Mesothelial cell of epicardium (in vitro differentiated cells): ENCODE measurements around the gene LRRC1. TPM values are rescaled to one million over a fixed set of nuclear protein-coding genes. Genes with fewer than 3 reads are reported as not detected.
A peak's percentile ranks its signal among the peaks of the same experiment; 100 is the strongest.

Source experiments
- DNase-seq, 2 experiments: peaks; one replicate each; pipeline ENCODE4 v3.0.0; 2021; ENCODE audit warnings: low spot score in 2 of 2; ENCODE audit not compliant: unreplicated experiment in 2 of 2
- H3K27ac Mint-ChIP-seq: 2 replicates; pipeline ENCODE4 v1.8.0; 2021; ENCODE audit warnings: mixed read lengths
- H3K27me3 Mint-ChIP-seq: 2 replicates; pipeline ENCODE4 v1.8.0; 2021; ENCODE audit warnings: low read depth, mixed read lengths
- H3K36me3 Mint-ChIP-seq: 2 replicates; pipeline ENCODE4 v1.8.0; 2021; ENCODE audit warnings: mixed read lengths
- H3K4me1 Mint-ChIP-seq: 2 replicates; pipeline ENCODE4 v1.8.0; 2021; ENCODE audit warnings: mixed read lengths
- H3K4me3 Mint-ChIP-seq: 2 replicates; pipeline ENCODE4 v1.8.0; 2021; ENCODE audit warnings: mild to moderate bottlenecking, moderate library complexity, mixed read lengths
- H3K9me3 Mint-ChIP-seq: 2 replicates; pipeline ENCODE4 v1.8.0; 2021; ENCODE audit warnings: mixed read lengths
- total RNA-seq: library from RNA; stranded (reverse); gene quantifications from 3 replicates; pipeline ENCODE4 v1.2.1, GENCODE V29; 2021
- TF ChIP-seq, protein P1 (sequence below): fragments of 200-600 bp; sonication (generic); IDR thresholded peaks from one replicate; pipeline ENCODE4 v1.5.0; 2021; ENCODE audit warnings: antibody characterized with exemption; ENCODE audit not compliant: unreplicated experiment

Gene LRRC1
- total RNA-seq, 1 donor from 2014 or later = 30.4 TPM

DNA sequence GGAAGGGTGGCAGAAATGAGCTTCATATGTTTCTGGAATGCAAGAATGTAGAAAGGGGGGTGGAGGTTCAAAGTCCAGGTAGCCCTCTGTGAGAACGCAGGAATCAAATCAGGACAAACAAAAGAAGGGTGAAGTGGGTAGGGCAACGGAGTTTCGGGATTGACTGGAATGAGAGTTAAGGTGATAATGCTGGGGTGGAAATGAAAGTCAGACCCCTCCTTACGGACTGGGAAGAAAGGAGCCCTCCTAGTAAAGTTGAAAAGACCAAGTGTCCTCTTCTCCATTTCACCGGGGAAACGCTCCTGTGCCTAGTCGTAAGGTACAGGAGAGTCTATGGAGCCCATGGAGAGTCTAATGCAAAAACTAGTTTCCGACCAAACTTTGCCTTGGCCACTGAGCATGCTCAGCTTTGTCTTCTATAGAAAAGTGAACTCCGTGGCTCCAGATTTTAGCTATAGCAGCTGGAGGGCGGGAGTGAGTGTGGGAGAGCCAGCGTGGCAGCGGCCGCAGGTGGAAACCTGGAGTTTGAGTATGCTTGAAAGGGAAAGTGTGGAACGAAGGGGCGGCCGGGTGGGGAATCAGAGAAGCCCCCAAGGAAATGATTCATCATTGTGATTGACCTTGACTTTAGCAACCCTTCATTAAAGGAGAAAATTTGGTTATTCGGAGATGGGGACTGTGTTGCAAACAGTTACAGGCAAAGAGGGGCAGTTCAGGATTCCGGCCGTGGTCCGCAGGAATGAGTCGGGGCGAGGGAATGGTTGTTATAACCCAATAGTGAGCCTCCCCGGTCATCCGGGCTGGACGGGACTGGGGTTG is 1.3 kb upstream of the LRRC1 start:
- H3K4me3 Mint-ChIP-seq = peak overlapping the region; percentile 93
- H3K36me3 Mint-ChIP-seq = peaks cover 11% of the 10 kb centered on the region
- DNase-seq = peak; percentile 44 to 74
- peaks cover 18% of the 10 kb centered on the region for H3K9me3 Mint-ChIP-seq
- peak overlapping the region; percentile 97 for H3K27ac Mint-ChIP-seq
- TF ChIP-seq, protein P1, sequence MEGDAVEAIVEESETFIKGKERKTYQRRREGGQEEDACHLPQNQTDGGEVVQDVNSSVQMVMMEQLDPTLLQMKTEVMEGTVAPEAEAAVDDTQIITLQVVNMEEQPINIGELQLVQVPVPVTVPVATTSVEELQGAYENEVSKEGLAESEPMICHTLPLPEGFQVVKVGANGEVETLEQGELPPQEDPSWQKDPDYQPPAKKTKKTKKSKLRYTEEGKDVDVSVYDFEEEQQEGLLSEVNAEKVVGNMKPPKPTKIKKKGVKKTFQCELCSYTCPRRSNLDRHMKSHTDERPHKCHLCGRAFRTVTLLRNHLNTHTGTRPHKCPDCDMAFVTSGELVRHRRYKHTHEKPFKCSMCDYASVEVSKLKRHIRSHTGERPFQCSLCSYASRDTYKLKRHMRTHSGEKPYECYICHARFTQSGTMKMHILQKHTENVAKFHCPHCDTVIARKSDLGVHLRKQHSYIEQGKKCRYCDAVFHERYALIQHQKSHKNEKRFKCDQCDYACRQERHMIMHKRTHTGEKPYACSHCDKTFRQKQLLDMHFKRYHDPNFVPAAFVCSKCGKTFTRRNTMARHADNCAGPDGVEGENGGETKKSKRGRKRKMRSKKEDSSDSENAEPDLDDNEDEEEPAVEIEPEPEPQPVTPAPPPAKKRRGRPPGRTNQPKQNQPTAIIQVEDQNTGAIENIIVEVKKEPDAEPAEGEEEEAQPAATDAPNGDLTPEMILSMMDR = no peak
- peaks cover 38% of the 10 kb centered on the region for H3K4me1 Mint-ChIP-seq
- no peaks in the 10 kb centered on the region for H3K27me3 Mint-ChIP-seq

DNA sequence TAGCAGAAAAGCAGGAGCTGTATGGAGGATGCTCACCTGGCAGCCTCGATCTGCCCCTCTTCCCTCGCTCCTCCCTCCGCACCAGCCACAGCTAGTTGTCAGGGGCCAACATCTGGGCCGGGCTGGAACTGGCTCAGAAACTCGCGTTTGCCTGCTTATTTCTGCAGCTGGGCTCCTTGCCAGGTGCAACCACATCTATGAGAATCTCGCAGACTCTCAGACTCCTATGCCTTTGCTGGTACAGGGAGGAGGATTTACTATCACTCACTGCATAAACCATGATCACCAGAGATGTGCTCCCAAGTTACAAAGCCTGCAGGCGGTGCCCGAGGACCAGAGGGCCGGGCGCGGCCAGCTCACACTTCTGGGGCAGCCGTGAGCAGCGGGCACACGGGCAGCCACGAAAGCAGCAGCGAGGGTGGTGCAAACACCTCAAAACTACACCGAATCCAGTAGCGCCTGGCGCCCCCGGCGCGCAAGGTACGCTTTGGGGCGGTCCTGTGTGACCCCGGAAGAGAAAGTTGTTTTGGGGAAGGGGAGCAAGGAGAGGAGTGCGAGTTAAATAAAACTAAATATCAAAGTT is 577 bp upstream of the LRRC1 start:
- TF ChIP-seq, protein P1 = no peak
- no peaks in the 10 kb centered on the region for H3K27me3 Mint-ChIP-seq
- H3K4me3 Mint-ChIP-seq = peak overlapping the region; percentile 93
- H3K4me1 Mint-ChIP-seq = peaks cover 38% of the 10 kb centered on the region
- H3K9me3 Mint-ChIP-seq = peaks cover 11% of the 10 kb centered on the region
- H3K36me3 Mint-ChIP-seq = peaks cover 6% of the 10 kb centered on the region
- peak in 1 of 2 experiments; percentile 74 for DNase-seq
- peak overlapping the region; percentile 97 for H3K27ac Mint-ChIP-seq

DNA sequence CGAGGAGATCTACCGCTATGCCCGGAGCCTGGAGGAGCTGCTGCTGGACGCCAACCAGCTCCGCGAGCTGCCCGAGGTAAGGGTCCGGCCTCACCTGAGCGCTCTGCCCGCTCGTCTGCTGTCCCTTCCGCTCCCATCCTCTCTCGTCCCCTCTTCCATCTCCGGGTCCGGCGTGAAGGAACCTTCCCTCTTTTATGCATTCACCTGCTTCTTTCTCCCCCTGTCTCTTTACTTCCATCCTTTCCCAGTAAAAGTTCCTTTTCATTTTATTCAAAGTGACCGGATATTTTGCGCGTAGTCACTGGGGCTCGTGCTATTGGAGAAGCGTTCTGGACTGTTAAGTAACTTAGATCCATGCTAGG is 516 bp downstream of the LRRC1 start:
- Mint-ChIP-seq H3K9me3 (peaks cover 8% of the 10 kb centered on the region), H3K4me1 (peaks cover 44% of the 10 kb centered on the region), H3K27me3 (no peaks in the 10 kb centered on the region), H3K27ac (peak overlapping the region; percentile 92), H3K36me3 (peaks cover 6% of the 10 kb centered on the region), H3K4me3 (peak overlapping the region; percentile 93)
- TF ChIP-seq, protein P1 = no peak
- no peak for DNase-seq

DNA sequence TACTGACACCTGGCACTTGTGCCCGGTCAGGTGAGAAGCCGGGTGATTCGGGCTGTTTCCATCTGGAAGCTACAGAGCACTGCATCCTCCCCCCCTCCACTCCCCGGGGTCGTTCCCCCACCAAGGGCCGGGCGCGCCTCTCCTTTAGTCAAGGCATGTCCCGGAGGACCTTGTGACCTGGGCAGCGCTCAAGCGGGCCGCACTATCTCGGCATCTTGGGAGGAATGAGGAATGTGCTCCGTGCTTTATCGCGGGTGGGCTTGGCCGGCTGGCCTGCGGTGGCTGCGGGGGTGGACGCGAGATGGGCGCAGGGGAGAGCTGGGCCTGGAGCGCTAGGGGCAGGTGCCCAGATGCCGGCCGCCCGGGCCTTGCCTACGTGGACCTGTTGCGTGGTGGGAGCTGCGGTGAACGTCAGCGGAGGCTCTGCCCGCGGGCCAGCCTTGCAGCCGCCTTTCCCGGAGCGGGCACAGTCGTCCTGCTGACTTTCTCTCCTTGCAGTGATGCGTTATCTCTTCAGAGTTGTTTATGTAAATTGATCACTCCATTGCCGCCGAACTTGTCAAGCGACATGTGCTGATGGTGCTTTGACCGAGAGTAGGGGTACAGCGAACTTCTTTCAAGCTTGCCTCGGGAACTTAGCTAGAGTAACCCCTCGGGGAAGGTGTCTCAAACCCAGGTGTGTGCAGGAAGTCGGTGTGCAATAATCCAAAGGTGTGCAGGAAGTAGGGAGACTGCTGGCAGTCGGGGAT is 1.1 kb downstream of the LRRC1 start:
- Mint-ChIP-seq H3K36me3 (peaks cover 3% of the 10 kb centered on the region), H3K4me1 (peaks cover 45% of the 10 kb centered on the region), H3K27ac (peak overlapping the region; percentile 92), H3K9me3 (peaks cover 3% of the 10 kb centered on the region), H3K4me3 (peak overlapping the region; percentile 93), H3K27me3 (no peaks in the 10 kb centered on the region)
- peak in 1 of 2 experiments; percentile 56 for DNase-seq
- TF ChIP-seq, protein P1 = no peak

DNA sequence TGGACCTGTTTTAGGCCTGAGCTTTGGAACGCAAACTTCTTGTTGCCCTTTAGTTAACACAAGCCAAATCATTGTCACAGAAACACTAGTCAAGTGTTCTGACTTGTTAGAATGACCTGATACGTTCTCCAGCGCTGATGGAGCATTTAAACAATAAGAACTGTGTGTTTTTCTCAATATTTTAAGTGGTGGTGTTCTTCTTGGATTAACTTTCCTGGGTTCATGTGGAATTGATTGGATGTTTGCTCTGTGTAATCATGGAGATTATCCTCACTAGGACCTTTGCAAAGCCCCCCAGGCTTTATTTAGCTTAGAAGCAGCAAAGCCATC is 1.6 kb downstream of the LRRC1 start:
- DNase-seq = no peak
- Mint-ChIP-seq H3K9me3 (no peaks in the 10 kb centered on the region), H3K4me1 (peaks cover 47% of the 10 kb centered on the region), H3K36me3 (peaks cover under 1% of the 10 kb centered on the region), H3K27me3 (no peaks in the 10 kb centered on the region), H3K27ac (peak overlapping the region; percentile 92), H3K4me3 (peak overlapping the region; percentile 93)
- TF ChIP-seq, protein P1 = no peak
